ENCODE data around the gene AARS2.

AARS2 gene

DNA sequence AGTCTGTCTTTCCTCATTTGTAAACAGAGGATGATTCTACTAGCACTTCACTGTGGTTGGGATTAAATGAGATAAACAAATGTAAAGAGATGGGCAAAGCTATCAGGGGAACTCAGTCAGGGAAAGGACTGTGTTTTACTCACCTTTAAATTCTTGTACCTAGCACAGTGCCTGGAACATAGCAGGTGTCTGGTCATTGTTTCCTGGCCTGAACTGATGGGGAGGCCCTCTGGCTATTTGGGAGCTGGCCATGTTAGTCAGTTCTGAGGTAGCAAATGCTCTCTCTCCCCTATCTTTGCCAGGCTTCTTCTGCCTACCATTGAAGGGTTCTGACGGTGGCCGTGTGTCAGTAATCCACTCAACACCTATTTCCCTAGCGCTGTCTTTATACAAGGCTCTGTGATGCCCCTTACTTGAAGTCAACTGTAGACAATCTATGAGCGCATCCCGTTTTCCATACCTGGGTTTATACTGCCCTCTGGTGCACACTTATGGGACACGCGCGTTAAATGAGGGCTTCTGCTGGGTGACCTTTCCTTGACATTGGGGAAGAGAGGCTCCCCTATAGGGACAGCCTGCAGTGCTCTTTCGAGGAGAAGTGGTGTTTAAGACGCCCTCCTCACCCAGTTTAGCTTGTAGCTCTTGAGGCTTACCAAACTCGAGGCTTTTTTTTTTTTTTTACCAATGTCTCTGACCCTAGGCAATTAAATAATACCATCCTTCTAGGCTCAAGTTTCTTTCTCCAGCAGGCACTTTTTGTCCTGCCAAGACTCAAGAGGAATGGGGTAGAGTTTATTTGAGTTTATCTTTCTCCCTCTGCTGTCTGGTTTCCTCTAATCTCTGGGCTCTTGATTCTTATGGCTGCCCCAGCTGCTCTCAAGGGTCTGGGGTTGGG, 25.3 kb upstream of the AARS2 start:
- Histone ChIP-seq H2AFZ (ENCODE audit: low read depth, low read length) (no peak overlapping the region), H3K36me3 (ENCODE audit: control insufficient read depth in 1 of 2, insufficient read depth in 2 of 2, low read depth in 1 of 2, low read length in 2 of 2) (no peaks in the 10 kb centered on the region), H3K27ac (ENCODE audit: low read length, poor library complexity, severe bottlenecking) (no peak overlapping the region), H2BK12ac (ENCODE audit: low read length in 2 of 2) (no peak overlapping the region), H2AK5ac (ENCODE audit: low read length, severe bottlenecking) (no peak overlapping the region), H2BK15ac (ENCODE audit: low read depth, poor library complexity, severe bottlenecking) (no peak overlapping the region), H3K27me3 (ENCODE audit: control insufficient read depth in 1 of 2, insufficient read depth in 1 of 2, low read length in 2 of 2) (peaks cover 42 to 56% of the 10 kb centered on the region in 2 experiments), H3K79me1 (replicated peaks; ENCODE audit: low read length, poor library complexity, severe bottlenecking) (no peaks in the 10 kb centered on the region), H3K9ac (ENCODE audit: low read length) (no peak overlapping the region), H3K4ac (ENCODE audit: low read depth in 1 of 2, low read length in 2 of 2) (no peak overlapping the region), H3K14ac (ENCODE audit: low read length in 2 of 2) (no peak overlapping the region), H4K8ac (ENCODE audit: low read length) (no peak overlapping the region), H3K4me3 (ENCODE audit: insufficient read depth in 1 of 2, low read depth in 1 of 2, low read length in 2 of 2) (no peak overlapping the region), H2BK120ac (ENCODE audit: low read depth, low read length) (no peak overlapping the region), H3K4me1 (ENCODE audit: control insufficient read depth, insufficient read depth, low read depth, low read length) (peaks cover 5% of the 10 kb centered on the region), H3K18ac (ENCODE audit: low read depth in 1 of 2, low read length in 2 of 2) (no peak overlapping the region), H3K23ac (ENCODE audit: low read length in 2 of 2) (no peak overlapping the region), H4K91ac (ENCODE audit: low read length) (no peak overlapping the region), H3K4me2 (ENCODE audit: low read length, poor library complexity, severe bottlenecking) (no peak overlapping the region), H2BK5ac (ENCODE audit: low read depth, low read length, poor library complexity, severe bottlenecking) (no peak overlapping the region), H3K9me3 (ENCODE audit: control insufficient read depth, low read length) (no peaks in the 10 kb centered on the region)
- WGBS, result under 1% methylated on average over 10 of the region's 11 CpGs
- DNase-seq, result peak; percentile 68

- Histone ChIP-seq H3K9ac (ENCODE audit: low read length) (no peak overlapping the region), H4K91ac (ENCODE audit: low read length) (no peak overlapping the region), H4K8ac (ENCODE audit: low read length) (no peak overlapping the region), H3K36me3 (ENCODE audit: control insufficient read depth in 1 of 2, insufficient read depth in 2 of 2, low read depth in 1 of 2, low read length in 2 of 2) (no peaks in the 10 kb centered on the region), H3K23ac (ENCODE audit: low read length in 2 of 2) (no peak overlapping the region), H2AFZ (ENCODE audit: low read depth, low read length) (no peak overlapping the region), H3K27ac (ENCODE audit: low read length, poor library complexity, severe bottlenecking) (no peak overlapping the region), H3K18ac (ENCODE audit: low read depth in 1 of 2, low read length in 2 of 2) (no peak overlapping the region), H2BK12ac (ENCODE audit: low read length in 2 of 2) (no peak overlapping the region), H3K27me3 (ENCODE audit: control insufficient read depth in 1 of 2, insufficient read depth in 1 of 2, low read length in 2 of 2) (peaks cover 31 to 45% of the 10 kb centered on the region in 2 experiments), H2AK5ac (ENCODE audit: low read length, severe bottlenecking) (no peak overlapping the region), H3K4ac (ENCODE audit: low read depth in 1 of 2, low read length in 2 of 2) (no peak overlapping the region), H3K9me3 (ENCODE audit: control insufficient read depth, low read length) (no peaks in the 10 kb centered on the region), H3K4me1 (ENCODE audit: control insufficient read depth, insufficient read depth, low read depth, low read length) (peaks cover 5% of the 10 kb centered on the region), H2BK5ac (ENCODE audit: low read depth, low read length, poor library complexity, severe bottlenecking) (no peak overlapping the region), H3K79me1 (replicated peaks; ENCODE audit: low read length, poor library complexity, severe bottlenecking) (no peaks in the 10 kb centered on the region), H3K14ac (ENCODE audit: low read length in 2 of 2) (no peak overlapping the region), H3K4me2 (ENCODE audit: low read length, poor library complexity, severe bottlenecking) (no peak overlapping the region), H2BK120ac (ENCODE audit: low read depth, low read length) (no peak overlapping the region), H3K4me3 (ENCODE audit: insufficient read depth in 1 of 2, low read depth in 1 of 2, low read length in 2 of 2) (no peak overlapping the region), H2BK15ac (ENCODE audit: low read depth, poor library complexity, severe bottlenecking) (no peak overlapping the region)
- no CpG with 5 or more reads among the region's 1 CpG for WGBS
- no peak for DNase-seq
Observed at GRCh38 chr6:44335631-44336030, 22.5 kb upstream of the AARS2 start.

DNA sequence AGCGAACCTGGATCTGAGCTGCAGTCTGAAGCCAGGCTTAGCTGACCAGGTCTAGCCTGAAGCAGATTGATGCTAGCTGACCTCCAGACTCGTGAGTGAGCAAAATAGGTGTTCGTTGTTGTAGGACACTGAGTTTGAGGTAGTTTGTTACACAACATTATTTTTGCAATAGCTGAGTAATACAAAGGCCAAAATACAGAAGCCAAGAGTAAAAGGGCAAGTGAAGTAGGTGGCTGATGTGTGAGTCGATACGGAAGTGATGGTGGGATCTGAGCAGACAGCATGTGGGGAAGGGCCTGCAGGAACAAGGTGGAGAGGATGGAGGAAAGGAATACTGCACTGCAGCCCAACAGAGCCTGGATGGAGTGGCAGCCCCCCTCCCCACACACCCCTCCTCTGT, 20.8 kb upstream of the AARS2 start:
- Histone ChIP-seq H2AFZ (ENCODE audit: low read depth, low read length) (no peak overlapping the region), H2BK5ac (ENCODE audit: low read depth, low read length, poor library complexity, severe bottlenecking) (no peak overlapping the region), H4K8ac (ENCODE audit: low read length) (no peak overlapping the region), H4K91ac (ENCODE audit: low read length) (no peak overlapping the region), H3K14ac (ENCODE audit: low read length in 2 of 2) (no peak overlapping the region), H3K27me3 (ENCODE audit: control insufficient read depth in 1 of 2, insufficient read depth in 1 of 2, low read length in 2 of 2) (peaks cover 46 to 62% of the 10 kb centered on the region in 2 experiments), H2AK5ac (ENCODE audit: low read length, severe bottlenecking) (no peak overlapping the region), H3K36me3 (ENCODE audit: control insufficient read depth in 1 of 2, insufficient read depth in 2 of 2, low read depth in 1 of 2, low read length in 2 of 2) (no peaks in the 10 kb centered on the region), H3K9me3 (ENCODE audit: control insufficient read depth, low read length) (no peaks in the 10 kb centered on the region), H3K18ac (ENCODE audit: low read depth in 1 of 2, low read length in 2 of 2) (no peak overlapping the region), H3K9ac (ENCODE audit: low read length) (no peak overlapping the region), H3K23ac (ENCODE audit: low read length in 2 of 2) (no peak overlapping the region), H3K4me3 (ENCODE audit: insufficient read depth in 1 of 2, low read depth in 1 of 2, low read length in 2 of 2) (no peak overlapping the region), H2BK120ac (ENCODE audit: low read depth, low read length) (no peak overlapping the region), H3K79me1 (replicated peaks; ENCODE audit: low read length, poor library complexity, severe bottlenecking) (no peaks in the 10 kb centered on the region), H2BK15ac (ENCODE audit: low read depth, poor library complexity, severe bottlenecking) (no peak overlapping the region), H3K27ac (ENCODE audit: low read length, poor library complexity, severe bottlenecking) (no peak overlapping the region), H3K4me2 (ENCODE audit: low read length, poor library complexity, severe bottlenecking) (no peak overlapping the region), H3K4me1 (ENCODE audit: control insufficient read depth, insufficient read depth, low read depth, low read length) (no peaks in the 10 kb centered on the region), H2BK12ac (ENCODE audit: low read length in 2 of 2) (no peak overlapping the region), H3K4ac (ENCODE audit: low read depth in 1 of 2, low read length in 2 of 2) (no peak overlapping the region)
- no peak for DNase-seq
- WGBS, result 86% methylated on average over 5 of the region's 5 CpGs

GRCh38 chr6:44333273-44333919, 20.2 kb upstream of the AARS2 start:
- Histone ChIP-seq H3K27me3 (ENCODE audit: control insufficient read depth in 1 of 2, insufficient read depth in 1 of 2, low read length in 2 of 2) (peaks cover 46 to 65% of the 10 kb centered on the region in 2 experiments), H3K36me3 (ENCODE audit: control insufficient read depth in 1 of 2, insufficient read depth in 2 of 2, low read depth in 1 of 2, low read length in 2 of 2) (no peaks in the 10 kb centered on the region), H4K8ac (ENCODE audit: low read length) (no peak overlapping the region), H3K18ac (ENCODE audit: low read depth in 1 of 2, low read length in 2 of 2) (no peak overlapping the region), H2BK120ac (ENCODE audit: low read depth, low read length) (no peak overlapping the region), H2BK12ac (ENCODE audit: low read length in 2 of 2) (no peak overlapping the region), H3K23ac (ENCODE audit: low read length in 2 of 2) (no peak overlapping the region), H3K9ac (ENCODE audit: low read length) (no peak overlapping the region), H2AK5ac (ENCODE audit: low read length, severe bottlenecking) (no peak overlapping the region), H3K4ac (ENCODE audit: low read depth in 1 of 2, low read length in 2 of 2) (no peak overlapping the region), H3K79me1 (replicated peaks; ENCODE audit: low read length, poor library complexity, severe bottlenecking) (no peaks in the 10 kb centered on the region), H2BK15ac (ENCODE audit: low read depth, poor library complexity, severe bottlenecking) (no peak overlapping the region), H3K4me1 (ENCODE audit: control insufficient read depth, insufficient read depth, low read depth, low read length) (no peaks in the 10 kb centered on the region), H4K91ac (ENCODE audit: low read length) (no peak overlapping the region), H3K14ac (ENCODE audit: low read length in 2 of 2) (no peak overlapping the region), H3K4me3 (ENCODE audit: insufficient read depth in 1 of 2, low read depth in 1 of 2, low read length in 2 of 2) (no peak overlapping the region), H3K4me2 (ENCODE audit: low read length, poor library complexity, severe bottlenecking) (no peak overlapping the region), H2BK5ac (ENCODE audit: low read depth, low read length, poor library complexity, severe bottlenecking) (no peak overlapping the region), H3K9me3 (ENCODE audit: control insufficient read depth, low read length) (no peaks in the 10 kb centered on the region), H3K27ac (ENCODE audit: low read length, poor library complexity, severe bottlenecking) (no peak overlapping the region), H2AFZ (ENCODE audit: low read depth, low read length) (no peak overlapping the region)
- DNase-seq, result no peak
- 80% methylated on average over 11 of the region's 11 CpGs for WGBS

Data from mesenchymal stem cell (in vitro differentiated cells and primary cell).